Measurements from ENCODE around the gene SEMA5A. TPM values are rescaled to one million over a fixed set of nuclear protein-coding genes. Genes with fewer than 3 reads are reported as not detected.

Gene SEMA5A
- total RNA-seq, 1 donor from 2014 or later: 1.6 TPM

GRCh38 chr5:9498541-9499497 lies 47.1 kb downstream of the SEMA5A start:
- TF ChIP-seq CTCF (IDR thresholded peaks at IDR 0.05; ENCODE audit: insufficient read depth, low read length, severe bottlenecking): peak; percentile 72
- no peak for FAIRE-seq
- H3K36me3 ChIP-seq (ENCODE audit: control insufficient read depth, insufficient read depth, low read length): no peaks in the 10 kb centered on the region
- H3K27me3 ChIP-seq (ENCODE audit: control insufficient read depth, insufficient read depth, low read length): no peaks in the 10 kb centered on the region
- DNase-seq (ENCODE audit: low read depth): peak; percentile 50
- no peak overlapping the region for H3K4me3 ChIP-seq (ENCODE audit: low read depth, low read length)

GRCh38 chr5:9497347-9497746 lies 48.5 kb downstream of the SEMA5A start:
- Histone ChIP-seq H3K36me3 (ENCODE audit: control insufficient read depth, insufficient read depth, low read length) (no peaks in the 10 kb centered on the region), H3K27me3 (ENCODE audit: control insufficient read depth, insufficient read depth, low read length) (no peaks in the 10 kb centered on the region), H3K4me3 (ENCODE audit: low read depth, low read length) (no peak overlapping the region)
- TF ChIP-seq CTCF (IDR thresholded peaks at IDR 0.05; ENCODE audit: insufficient read depth, low read length, severe bottlenecking): no peak
- FAIRE-seq (no peak), DNase-seq (ENCODE audit: low read depth) (no peak)

- H3K36me3 ChIP-seq (ENCODE audit: control insufficient read depth, insufficient read depth, low read length): no peaks in the 10 kb centered on the region
- FAIRE-seq (no peak), DNase-seq (ENCODE audit: low read depth) (no peak)
- H3K27me3 ChIP-seq (ENCODE audit: control insufficient read depth, insufficient read depth, low read length): no peaks in the 10 kb centered on the region
- TF ChIP-seq CTCF (IDR thresholded peaks at IDR 0.05; ENCODE audit: insufficient read depth, low read length, severe bottlenecking): no peak
- no peak overlapping the region for H3K4me3 ChIP-seq (ENCODE audit: low read depth, low read length)
Measured at GRCh38 chr5:9496801-9497200, 49.1 kb downstream of the SEMA5A start.

GRCh38 chr5:9495121-9495520 lies 50.8 kb downstream of the SEMA5A start:
- H3K27me3 ChIP-seq (ENCODE audit: control insufficient read depth, insufficient read depth, low read length): no peaks in the 10 kb centered on the region
- no peaks in the 10 kb centered on the region for H3K36me3 ChIP-seq (ENCODE audit: control insufficient read depth, insufficient read depth, low read length)
- DNase-seq (ENCODE audit: low read depth) (no peak), FAIRE-seq (no peak)
- no peak for TF ChIP-seq CTCF (IDR thresholded peaks at IDR 0.05; ENCODE audit: insufficient read depth, low read length, severe bottlenecking)
- no peak overlapping the region for H3K4me3 ChIP-seq (ENCODE audit: low read depth, low read length)

GRCh38 chr5:9494301-9494700 lies 51.6 kb downstream of the SEMA5A start:
- DNase-seq (ENCODE audit: low read depth) (no peak), FAIRE-seq (no peak)
- Histone ChIP-seq H3K36me3 (ENCODE audit: control insufficient read depth, insufficient read depth, low read length) (no peaks in the 10 kb centered on the region), H3K27me3 (ENCODE audit: control insufficient read depth, insufficient read depth, low read length) (no peaks in the 10 kb centered on the region), H3K4me3 (ENCODE audit: low read depth, low read length) (no peak overlapping the region)
- no peak for TF ChIP-seq CTCF (IDR thresholded peaks at IDR 0.05; ENCODE audit: insufficient read depth, low read length, severe bottlenecking)

Measured in bronchial epithelial cell (primary cell).